Gastrocnemius medialis (tissue), 4 donors: ENCODE data around the gene SLC40A1. TPM values are rescaled to one million over a fixed set of nuclear protein-coding genes. Genes with fewer than 3 reads are reported as not detected.

Experiments used
- ATAC-seq, 2 donors: fragments of 150-250 bp; one replicate each; pipeline ENCODE4 v1.9.1; 2016
- DNase-seq, 2 donors: peaks; one replicate each; pipeline ENCODE4 v3.0.0-alpha.2; 2019
- H3K27ac ChIP-seq, 4 donors: fragments of 200-600 bp; sonication (generic); 1 replicate in 1 of 4; 2 replicates in 3 of 4; pipeline ENCODE4 v1.5.1; 2016 to 2018; ENCODE audit warnings: mild to moderate bottlenecking in 2 of 4, moderate library complexity in 1 of 4
- H3K27me3 ChIP-seq, 3 donors: fragments of 200-600 bp; sonication (generic) in 2 of 3; 1 replicate in 1 of 3; 2 replicates in 2 of 3; pipeline versions ENCODE4 v1.5.1 to v1.6.0; 2016 to 2019; ENCODE audit warnings: mild to moderate bottlenecking in 1 of 3, moderate library complexity in 1 of 3
- H3K36me3 ChIP-seq, 2 donors: fragments of 200-600 bp; sonication (generic) in 1 of 2; one replicate each; pipeline ENCODE4 v1.5.1; 2017 to 2018
- H3K4me1 ChIP-seq, 2 donors: fragments of 200-600 bp; sonication (generic) in 1 of 2; one replicate each; pipeline ENCODE4 v1.5.1; 2016 to 2017; ENCODE audit warnings: mild to moderate bottlenecking in 2 of 2
- H3K4me3 ChIP-seq, 4 donors: fragments of 200-600 bp; sonication (generic) in 3 of 4; 1 replicate in 1 of 4; 2 replicates in 3 of 4; pipeline ENCODE4 v1.5.1; 2016 to 2019; ENCODE audit warnings: mild to moderate bottlenecking in 2 of 4
- H3K9me3 ChIP-seq, 3 donors: fragments of 200-600 bp; sonication (generic) in 2 of 3; 1 replicate in 1 of 3; 2 replicates in 2 of 3; pipeline ENCODE4 v1.5.1; 2016 to 2019
- CTCF ChIP-seq, 5 experiments: fragments of 450-650 bp in 3 of 5; fragments of 200-600 bp in 2 of 5; sonication (generic) in 2 of 5; IDR thresholded peaks in 4 of 5; conservative IDR thresholded peaks in 1 of 5; 1 replicate in 4 of 5; 2 replicates in 1 of 5; pipeline ENCODE4 v1.5.1; 2016 to 2019; ENCODE audit warnings: antibody characterized with exemption in 5 of 5, mild to moderate bottlenecking in 3 of 5, moderate library complexity in 3 of 5
- POLR2A ChIP-seq, 2 donors: fragments of 450-650 bp; IDR thresholded peaks; one replicate each; pipeline ENCODE4 v1.6.1; 2017; ENCODE audit warnings: antibody characterized with exemption in 2 of 2, mild to moderate bottlenecking in 2 of 2, moderate library complexity in 2 of 2
- in situ Hi-C, 4 donors: fragments of 200-750 bp; cut with MboI; loops; one replicate each; pipeline versions ENCODE4 v1.15.0 to v1.8.0; 2017; ENCODE audit warnings: low sequenced_read_pairs in 4 of 4
- intact Hi-C: fragments of 100-400 bp; cut with DNase I; formaldehyde crosslinking; loops from one replicate; pipeline ENCODE4 v1.15.1; 2023; ENCODE audit warnings: low total_unique reads
- total RNA-seq, 4 donors: library from RNA; depleted of rRNA; stranded (reverse); fragments of >200 nt; gene quantifications; one replicate each; pipeline versions ENCODE4 v1.1.0 to v1.2.3, GENCODE V29; 2016

Gene SLC40A1
- total RNA-seq, 4 donors from 2014 or later = 24.8 to 81.8 (median 37.4) TPM

GRCh38 chr2:189553504-189554088, 27.0 kb downstream of the SLC40A1 start:
- intact Hi-C loops = no loop called here
- H3K4me1 ChIP-seq = peaks cover 28 to 47% of the 10 kb centered on the region in 2 donors
- peak overlapping the region in 1 of 4 donors; percentile 60 for H3K27ac ChIP-seq

GRCh38 chr2:189552991-189553404, 27.6 kb downstream of the SLC40A1 start:
- no peaks in the 10 kb centered on the region for H3K27me3 ChIP-seq
- intact Hi-C loops (no loop called here), in situ Hi-C loops (no loop called here)
- peaks cover 31 to 49% of the 10 kb centered on the region in 2 donors for H3K4me1 ChIP-seq
- DNase-seq (no peak), ATAC-seq (no peak)
- H3K4me3 ChIP-seq = no peak overlapping the region
- H3K9me3 ChIP-seq = no peaks in the 10 kb centered on the region
- peak overlapping the region in 2 of 4 donors; percentile 33 to 60 for H3K27ac ChIP-seq
- H3K36me3 ChIP-seq = peaks cover 0 to 5% of the 10 kb centered on the region in 2 donors
- TF ChIP-seq CTCF (IDR thresholded peaks at IDR 0.05 in 4 of 5, conservative IDR thresholded peaks at IDR 0.05 in 1 of 5) (no peak), POLR2A (IDR thresholded peaks at IDR 0.05) (no peak)

More at GRCh38 chr2:189553504-189554088, 27.0 kb downstream of the SLC40A1 start:
- Histone ChIP-seq H3K9me3 (no peaks in the 10 kb centered on the region), H3K27me3 (no peaks in the 10 kb centered on the region), H3K36me3 (peaks cover 0 to 5% of the 10 kb centered on the region in 2 donors), H3K4me3 (no peak overlapping the region)
- in situ Hi-C loops = no loop called here
- no peak for DNase-seq
- TF ChIP-seq CTCF (IDR thresholded peaks at IDR 0.05 in 4 of 5, conservative IDR thresholded peaks at IDR 0.05 in 1 of 5) (no peak), POLR2A (IDR thresholded peaks at IDR 0.05) (no peak)
- no peak for ATAC-seq

GRCh38 chr2:189552334-189552990, 28.1 kb downstream of the SLC40A1 start:
- H3K4me1 ChIP-seq = peaks cover 31 to 49% of the 10 kb centered on the region in 2 donors
- H3K36me3 ChIP-seq = peaks cover 0 to 4% of the 10 kb centered on the region in 2 donors
- ATAC-seq (no peak), DNase-seq (no peak)
- peak overlapping the region in 3 of 4 donors; percentile 4 to 60 (median 33) for H3K27ac ChIP-seq
- no peaks in the 10 kb centered on the region for H3K27me3 ChIP-seq
- TF ChIP-seq POLR2A (IDR thresholded peaks at IDR 0.05) (no peak), CTCF (IDR thresholded peaks at IDR 0.05 in 4 of 5, conservative IDR thresholded peaks at IDR 0.05 in 1 of 5) (no peak)
- intact Hi-C loops (no loop called here), in situ Hi-C loops (no loop called here)
- H3K4me3 ChIP-seq = no peak overlapping the region
- no peaks in the 10 kb centered on the region for H3K9me3 ChIP-seq

GRCh38 chr2:189551808-189552207, 28.8 kb downstream of the SLC40A1 start:
- ATAC-seq (no peak), DNase-seq (no peak)
- Histone ChIP-seq H3K9me3 (no peaks in the 10 kb centered on the region), H3K36me3 (no peaks in the 10 kb centered on the region), H3K4me1 (peaks cover 28 to 49% of the 10 kb centered on the region in 2 donors), H3K4me3 (no peak overlapping the region), H3K27ac (peak overlapping the region in 3 of 4 donors; percentile 4 to 60 (median 33)), H3K27me3 (no peaks in the 10 kb centered on the region)
- TF ChIP-seq POLR2A (IDR thresholded peaks at IDR 0.05) = no peak
- no peak for TF ChIP-seq CTCF (IDR thresholded peaks at IDR 0.05 in 4 of 5, conservative IDR thresholded peaks at IDR 0.05 in 1 of 5)
- intact Hi-C loops (no loop called here), in situ Hi-C loops (no loop called here)
